Mesenteric fat pad (tissue), 1 donor: Measurements from ENCODE around the gene SLC5A1. TPM values are rescaled to one million over a fixed set of nuclear protein-coding genes. Genes with fewer than 3 reads are reported as not detected.

Source experiments
- DNase-seq: peaks from one replicate; pipeline ENCODE4 v3.0.0-alpha.2; 2020; ENCODE audit warnings: low spot score
- long read RNA-seq: library from polyadenylated mRNA; unstranded; transcript quantifications from one replicate; pipeline ENCODE4 v2.0.0, GENCODE V29; 2020
- total RNA-seq: library from RNA; stranded (reverse); fragmentation: NEBNext Ultra II Directional; extraction: Animal tissue kit (Norgen Biotek cat#: 25700); gene quantifications from one replicate; pipeline ENCODE4 v1.2.1, GENCODE V29; 2021
- donor health status: DM: yes; HTN: yes; CAD: no.

SLC5A1 gene
- 1.2 TPM for total RNA-seq
- long read RNA-seq, partial matches to known transcripts: 0 of 1 reads
- long read RNA-seq, other reads (novel, unspliced or antisense): 1 of 1 reads

GRCh38 chr22:32042924-32043323, at the start of gene SLC5A1:
Gene SLC5A1, plus strand, starts transcription at chr22:32043261. Its CDS starts 21 bp downstream, at chr22:32043282.
- peak; percentile 91 for DNase-seq

DNA sequence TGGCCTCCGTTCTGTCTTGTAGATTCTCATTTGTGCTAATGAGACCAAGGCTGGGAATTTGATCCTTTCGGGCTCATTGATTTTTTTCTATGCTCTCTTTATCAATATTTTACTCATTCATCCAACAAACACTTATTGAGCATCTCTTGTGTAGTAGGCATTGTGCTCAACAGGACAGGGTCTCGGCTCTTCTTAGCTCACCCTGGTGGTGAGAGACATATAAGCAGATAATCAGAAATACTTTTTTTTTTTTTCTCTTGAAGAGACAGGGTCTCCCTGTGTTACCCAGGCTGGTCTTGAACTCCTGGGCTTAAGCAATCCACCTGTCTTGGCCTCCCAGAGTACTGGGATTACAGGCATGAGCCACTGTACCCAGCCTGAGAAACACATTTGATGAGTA, 48.0 kb upstream of the SLC5A1 start:
- DNase-seq: no peak

DNA sequence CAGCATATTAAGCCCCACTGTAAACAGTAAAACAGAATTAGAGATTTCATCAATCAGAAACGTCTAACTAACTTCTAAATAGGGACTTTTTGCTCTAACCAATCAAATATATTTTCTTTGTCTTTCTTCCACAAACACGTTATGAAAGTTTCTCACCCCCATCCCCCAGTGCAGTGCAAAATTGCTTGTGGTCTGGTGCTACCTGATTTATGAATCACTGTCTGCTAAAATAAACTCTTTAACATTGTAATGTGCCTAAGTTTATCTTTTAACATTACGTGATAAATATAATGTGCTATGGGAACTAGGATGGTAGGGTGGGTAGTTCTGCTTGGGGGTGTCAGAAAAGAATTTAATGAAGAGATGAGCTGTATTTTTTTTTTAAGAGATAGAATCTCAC, 47.3 kb upstream of the SLC5A1 start:
- no peak for DNase-seq

DNA sequence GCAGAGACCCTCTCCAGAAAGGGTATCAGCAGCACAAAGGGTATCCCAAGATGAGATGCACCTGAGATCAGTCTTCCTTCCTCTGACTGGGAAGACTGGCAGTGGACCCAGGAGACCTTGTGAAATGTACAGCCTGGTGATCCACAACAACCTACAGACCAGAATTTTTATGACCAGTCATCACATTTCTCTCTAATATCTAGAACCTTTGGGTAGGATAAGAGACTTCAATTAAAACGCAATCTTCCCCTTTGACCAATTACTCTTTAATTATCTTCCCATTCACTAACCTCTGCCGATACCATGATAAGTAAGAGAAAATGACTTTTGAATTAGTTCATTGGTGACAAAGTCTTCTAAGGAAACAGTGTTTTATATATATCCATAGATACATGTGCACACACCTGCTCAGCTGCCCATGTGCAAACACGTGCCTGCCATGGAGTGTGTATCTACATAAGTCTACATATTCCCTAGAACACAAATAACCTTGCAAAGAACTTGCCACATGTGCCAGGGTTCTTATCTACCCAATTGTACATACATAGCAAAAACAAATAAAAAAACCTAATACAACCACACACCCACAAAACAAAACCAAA, 44.2 kb upstream of the SLC5A1 start:
- DNase-seq: no peak

DNA sequence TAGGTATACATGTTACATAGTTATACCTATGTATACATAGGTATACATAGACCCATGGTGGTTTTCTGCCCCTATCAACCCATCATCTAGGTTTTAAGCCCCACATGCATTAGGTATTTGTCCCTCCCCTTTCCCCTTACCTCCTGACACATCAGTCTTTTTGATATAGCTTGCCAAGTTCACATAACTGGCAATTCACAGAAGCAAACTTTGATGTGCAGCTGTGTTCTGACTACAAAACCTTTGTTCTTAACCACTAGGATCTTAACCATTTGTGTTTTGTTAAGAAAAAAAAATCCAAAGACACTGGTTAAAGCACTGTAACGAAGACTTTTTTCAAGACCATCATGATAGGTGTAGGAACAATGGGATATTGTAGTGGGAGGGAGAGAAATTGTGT, 42.9 kb upstream of the SLC5A1 start:
- DNase-seq: no peak

GRCh38 chr22:32005453-32005852, 37.6 kb upstream of the SLC5A1 start:
- DNase-seq: no peak

DNA sequence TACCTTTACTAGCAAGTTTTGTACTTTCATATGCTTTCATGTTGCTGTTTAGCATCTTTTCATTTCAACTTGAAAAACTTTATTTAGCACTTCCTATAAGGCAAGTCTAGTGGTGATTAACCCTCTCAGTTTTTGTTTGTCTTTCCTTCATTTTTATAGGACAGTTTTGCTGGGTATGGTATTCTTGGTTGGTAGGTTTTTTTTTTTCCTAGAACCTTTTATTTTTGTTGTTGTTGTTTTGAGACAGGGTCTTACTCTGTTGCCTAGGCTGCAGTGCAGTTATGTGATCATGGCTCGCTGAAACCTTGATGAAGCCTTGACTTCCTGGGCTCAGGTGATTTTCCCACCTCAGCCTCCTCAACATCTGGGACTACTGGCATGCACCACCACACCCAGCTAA, 29.9 kb upstream of the SLC5A1 start:
- no peak for DNase-seq

GRCh38 chr22:32016081-32016480, 27.0 kb upstream of the SLC5A1 start:
- no peak for DNase-seq

DNA sequence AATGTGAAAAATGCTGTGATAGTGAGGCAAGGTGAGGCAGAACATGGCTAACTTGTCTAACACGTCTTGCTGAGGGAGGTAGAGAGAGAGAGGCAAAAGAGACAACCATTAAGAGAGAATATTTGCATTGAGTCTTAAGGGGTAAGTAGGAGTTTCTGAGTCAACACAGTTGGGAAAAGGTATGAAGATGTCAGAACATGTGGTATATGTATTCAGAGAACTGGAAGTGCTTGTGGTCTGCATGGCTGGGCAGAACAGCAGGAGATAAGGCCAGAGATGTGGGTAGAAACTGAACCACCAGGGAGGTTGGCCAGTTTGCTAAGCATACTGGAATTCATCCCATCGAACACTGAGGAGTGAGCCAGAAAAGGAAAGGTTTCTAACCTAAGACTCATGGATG, 25.0 kb upstream of the SLC5A1 start:
- DNase-seq: no peak

DNA sequence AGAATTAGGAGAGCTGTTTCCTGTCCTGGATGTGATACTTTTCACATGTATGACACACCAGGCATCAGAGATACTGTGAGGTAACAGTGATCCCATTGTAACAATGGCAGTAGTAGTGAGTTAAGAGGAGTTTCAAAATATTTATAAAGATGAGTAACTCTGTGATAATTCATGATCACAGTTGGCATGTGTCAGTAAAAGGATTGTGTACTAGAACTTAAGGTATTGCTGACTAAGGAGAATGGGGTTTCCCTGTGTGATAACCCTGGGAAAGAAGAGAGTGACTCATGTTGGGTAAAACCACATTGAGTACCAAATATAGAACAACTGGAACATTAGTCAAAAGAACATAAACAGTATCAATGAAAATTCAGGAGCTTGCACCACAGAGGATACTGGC, 22.9 kb upstream of the SLC5A1 start:
- no peak for DNase-seq

GRCh38 chr22:32021716-32022115, 21.3 kb upstream of the SLC5A1 start:
- DNase-seq: no peak

- DNase-seq: no peak
Measured at GRCh38 chr22:32023251-32023827, 19.7 kb upstream of the SLC5A1 start.

DNA sequence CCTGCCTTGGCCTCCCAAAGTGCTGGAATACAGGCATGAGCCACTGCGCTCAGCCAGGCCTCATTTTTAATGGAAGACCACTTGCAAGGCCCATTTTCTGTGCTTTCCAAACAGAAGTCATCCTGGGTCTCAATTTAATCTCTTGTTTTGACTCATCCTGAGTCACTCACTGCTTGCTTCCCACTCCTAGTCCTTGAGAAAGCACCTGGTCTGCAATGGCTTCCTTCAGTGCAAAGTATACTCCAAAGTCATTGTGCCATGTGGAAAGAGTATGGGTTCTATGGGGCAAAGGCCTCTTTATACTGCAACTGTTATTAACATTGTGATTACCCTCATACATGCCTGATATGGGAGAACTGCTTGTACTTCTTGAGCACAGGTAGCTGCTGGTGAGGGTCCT, 18.3 kb upstream of the SLC5A1 start:
- no peak for DNase-seq

DNA sequence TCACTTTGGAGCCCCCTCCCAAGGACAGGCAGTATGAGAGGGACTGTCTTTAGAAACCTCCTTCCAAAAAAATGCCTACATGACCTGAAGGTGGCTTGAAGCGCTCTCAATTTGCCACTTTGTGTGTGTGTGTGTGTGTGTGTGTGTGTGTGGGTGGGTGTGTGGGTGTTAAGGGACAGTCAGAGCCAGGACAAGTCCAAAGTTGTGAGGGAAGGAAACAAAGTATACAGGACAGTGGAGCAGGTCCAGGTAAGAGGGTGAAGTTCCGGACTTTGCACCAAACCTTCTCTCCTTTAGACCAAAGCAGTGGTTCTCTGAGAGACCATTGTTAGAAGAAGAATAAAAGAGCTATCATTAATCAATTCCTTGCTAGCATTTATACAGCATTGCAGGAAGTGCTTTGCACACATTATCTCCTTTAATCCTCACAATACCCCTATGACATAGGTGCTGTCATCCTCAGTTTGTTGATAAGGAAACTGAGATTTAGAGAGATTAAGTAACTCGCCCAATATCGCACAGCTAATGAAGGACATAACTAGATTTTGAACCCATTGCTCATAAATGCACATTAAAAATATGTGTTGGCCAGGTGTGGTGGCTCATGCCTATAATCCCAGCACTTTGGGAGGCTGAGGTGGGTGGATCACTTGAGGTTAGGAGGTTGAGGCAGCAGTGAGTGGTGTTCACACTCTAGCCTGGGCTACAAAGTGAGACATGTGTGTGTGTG, 12.4 kb upstream of the SLC5A1 start:
- no peak for DNase-seq

DNA sequence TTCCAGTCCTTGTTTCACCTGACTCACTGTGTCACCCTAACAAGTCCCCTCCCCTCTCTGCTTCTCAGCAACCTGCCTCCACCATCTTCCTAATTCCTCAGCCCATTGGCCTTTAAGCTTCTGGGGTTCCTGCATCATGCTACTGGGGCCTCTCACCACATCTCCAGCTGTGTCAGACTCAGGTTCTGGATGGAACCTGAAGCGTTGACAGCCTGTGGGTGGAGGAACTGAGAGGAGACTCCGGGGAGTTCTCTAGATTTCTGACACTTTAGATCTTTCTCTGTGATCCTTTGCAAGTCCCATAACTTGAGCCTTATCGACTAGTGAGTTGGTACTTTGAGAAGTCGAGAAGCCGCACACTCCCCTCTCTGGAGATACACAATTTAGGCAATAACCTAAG, 11.6 kb upstream of the SLC5A1 start:
- DNase-seq: no peak

- DNase-seq: no peak
Measured at GRCh38 chr22:32034275-32034674, 8.8 kb upstream of the SLC5A1 start.

GRCh38 chr22:32037236-32037635, 5.8 kb upstream of the SLC5A1 start:
- DNase-seq: no peak

DNA sequence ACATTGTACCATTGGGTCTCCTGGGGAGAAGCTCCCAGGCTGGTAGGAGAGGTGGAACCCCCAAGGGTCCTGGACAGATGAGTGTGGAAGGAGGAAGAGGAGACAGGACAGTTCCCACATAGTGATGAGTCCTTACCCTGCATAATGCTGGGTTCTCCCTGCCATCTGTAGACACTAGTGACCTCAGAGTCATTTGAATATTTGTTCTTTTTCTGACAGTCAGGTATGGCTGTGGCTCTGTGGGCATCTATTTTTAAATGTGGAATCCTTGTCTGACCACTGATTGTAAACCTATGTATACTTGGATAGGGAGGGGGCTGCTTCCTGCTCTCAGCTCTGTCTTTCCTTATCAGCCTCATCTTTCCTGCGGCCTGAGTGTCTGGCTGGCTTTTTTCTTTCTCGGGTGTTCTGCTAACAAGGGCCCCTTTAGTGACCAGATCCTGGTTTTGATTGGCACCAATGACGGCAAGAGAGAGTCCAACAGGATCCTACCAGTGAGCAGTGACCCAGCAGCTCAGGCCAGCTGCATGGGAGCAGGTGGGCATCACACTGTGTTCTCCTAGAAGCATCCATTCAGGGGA, 2.6 kb upstream of the SLC5A1 start:
- DNase-seq: no peak

DNA sequence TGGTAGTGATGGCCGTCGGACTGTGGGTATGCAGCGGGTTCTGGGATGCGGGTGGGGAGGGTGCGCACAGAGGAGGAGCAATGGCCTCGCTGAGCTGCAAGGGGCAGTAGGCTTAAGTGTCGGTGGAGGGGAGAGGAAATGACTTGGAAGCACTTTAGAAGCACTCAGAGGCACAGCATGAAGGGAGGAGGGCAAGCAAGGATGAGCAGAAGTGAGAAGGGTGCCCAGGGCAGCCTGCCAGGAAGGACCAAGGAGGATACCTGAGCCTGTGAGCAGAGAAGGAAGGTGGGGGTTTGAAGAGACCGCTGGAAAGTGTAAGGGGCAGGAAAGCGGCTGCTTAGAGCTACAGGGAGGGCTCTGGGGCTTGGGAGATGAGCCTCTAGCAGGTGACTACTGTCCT, 330 bp downstream of the SLC5A1 start:
- DNase-seq: no peak

GRCh38 chr22:32044477-32044876, 1.4 kb downstream of the SLC5A1 start:
- DNase-seq: no peak

GRCh38 chr22:32044913-32045312, 1.9 kb downstream of the SLC5A1 start:
- no peak for DNase-seq

- DNase-seq: no peak
Measured at GRCh38 chr22:32048069-32048468, 5.0 kb downstream of the SLC5A1 start.
